T1000 (cell line): Measurements from ENCODE around the gene INHA.

Experiments
- DNase-seq: peaks from one replicate; lab custom pipeline; 2025; ENCODE audit warnings: mixed read lengths; lab: John Stamatoyannopoulos, UW

The INHA gene

DNA sequence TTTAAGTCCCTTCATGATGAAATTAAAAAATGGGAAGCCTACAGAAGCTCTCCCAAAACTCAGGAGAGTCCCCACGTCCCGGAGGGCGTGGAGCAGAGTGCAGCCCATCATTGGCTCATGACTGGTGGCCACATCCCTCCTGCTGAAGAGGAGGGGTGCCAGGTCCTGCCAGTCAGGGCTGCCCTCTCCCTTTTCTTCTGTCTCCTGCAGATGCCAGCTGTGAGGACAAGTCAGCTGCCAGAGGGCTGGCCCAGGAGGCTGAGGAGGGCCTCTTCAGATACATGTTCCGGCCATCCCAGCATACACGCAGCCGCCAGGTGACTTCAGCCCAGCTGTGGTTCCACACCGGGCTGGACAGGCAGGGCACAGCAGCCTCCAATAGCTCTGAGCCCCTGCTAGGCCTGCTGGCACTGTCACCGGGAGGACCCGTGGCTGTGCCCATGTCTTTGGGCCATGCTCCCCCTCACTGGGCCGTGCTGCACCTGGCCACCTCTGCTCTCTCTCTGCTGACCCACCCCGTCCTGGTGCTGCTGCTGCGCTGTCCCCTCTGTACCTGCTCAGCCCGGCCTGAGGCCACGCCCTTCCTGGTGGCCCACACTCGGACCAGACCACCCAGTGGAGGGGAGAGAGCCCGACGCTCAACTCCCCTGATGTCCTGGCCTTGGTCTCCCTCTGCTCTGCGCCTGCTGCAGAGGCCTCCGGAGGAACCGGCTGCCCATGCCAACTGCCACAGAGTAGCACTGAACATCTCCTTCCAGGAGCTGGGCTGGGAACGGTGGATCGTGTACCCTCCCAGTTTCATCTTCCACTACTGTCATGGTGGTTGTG, 2.6 kb downstream of the INHA start:
- DNase-seq = no peak

DNA sequence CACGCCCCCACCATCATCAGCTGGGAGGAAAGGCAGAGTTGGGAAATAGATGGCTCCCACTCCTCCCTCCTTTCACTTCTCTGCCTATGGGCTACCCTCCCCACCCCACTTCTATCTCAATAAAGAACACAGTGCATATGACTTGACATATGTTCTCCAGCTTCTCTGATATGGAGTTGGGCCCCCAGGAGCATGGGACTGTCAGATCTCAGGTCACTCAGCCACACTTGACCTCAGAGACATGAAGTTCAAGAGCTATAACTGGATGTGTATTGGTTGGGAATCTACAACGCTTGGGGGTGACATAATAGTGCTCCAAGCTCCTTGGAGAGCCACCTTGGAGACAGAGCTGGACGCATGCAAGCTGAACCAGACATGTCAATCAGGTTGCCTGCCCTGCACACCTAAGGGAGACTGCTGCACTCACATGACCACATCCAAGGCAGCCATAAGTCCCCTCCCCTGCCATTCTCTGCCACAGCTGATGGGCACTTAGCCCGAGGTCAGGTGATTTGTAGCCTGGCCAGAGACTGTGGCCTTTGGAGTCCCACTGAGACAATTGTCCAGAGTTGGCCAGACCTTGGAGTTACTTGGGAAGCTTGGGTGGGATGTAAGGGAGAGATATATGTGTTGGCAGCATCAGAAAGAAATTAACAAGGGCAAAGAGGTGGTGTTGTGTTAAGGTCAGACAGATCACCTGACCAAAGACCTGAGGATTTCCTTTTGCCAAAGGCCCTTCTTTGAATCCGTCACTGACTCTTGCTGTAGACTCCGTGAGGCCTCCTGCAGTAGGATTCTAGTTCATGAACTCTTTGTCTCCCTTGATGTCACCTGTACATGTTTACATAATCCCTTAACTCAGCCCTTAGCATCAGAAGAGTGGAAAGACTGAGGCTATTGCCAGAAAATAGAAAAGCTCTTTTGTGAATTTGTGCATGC, 3.7 kb downstream of the INHA start:
- no peak for DNase-seq

DNA sequence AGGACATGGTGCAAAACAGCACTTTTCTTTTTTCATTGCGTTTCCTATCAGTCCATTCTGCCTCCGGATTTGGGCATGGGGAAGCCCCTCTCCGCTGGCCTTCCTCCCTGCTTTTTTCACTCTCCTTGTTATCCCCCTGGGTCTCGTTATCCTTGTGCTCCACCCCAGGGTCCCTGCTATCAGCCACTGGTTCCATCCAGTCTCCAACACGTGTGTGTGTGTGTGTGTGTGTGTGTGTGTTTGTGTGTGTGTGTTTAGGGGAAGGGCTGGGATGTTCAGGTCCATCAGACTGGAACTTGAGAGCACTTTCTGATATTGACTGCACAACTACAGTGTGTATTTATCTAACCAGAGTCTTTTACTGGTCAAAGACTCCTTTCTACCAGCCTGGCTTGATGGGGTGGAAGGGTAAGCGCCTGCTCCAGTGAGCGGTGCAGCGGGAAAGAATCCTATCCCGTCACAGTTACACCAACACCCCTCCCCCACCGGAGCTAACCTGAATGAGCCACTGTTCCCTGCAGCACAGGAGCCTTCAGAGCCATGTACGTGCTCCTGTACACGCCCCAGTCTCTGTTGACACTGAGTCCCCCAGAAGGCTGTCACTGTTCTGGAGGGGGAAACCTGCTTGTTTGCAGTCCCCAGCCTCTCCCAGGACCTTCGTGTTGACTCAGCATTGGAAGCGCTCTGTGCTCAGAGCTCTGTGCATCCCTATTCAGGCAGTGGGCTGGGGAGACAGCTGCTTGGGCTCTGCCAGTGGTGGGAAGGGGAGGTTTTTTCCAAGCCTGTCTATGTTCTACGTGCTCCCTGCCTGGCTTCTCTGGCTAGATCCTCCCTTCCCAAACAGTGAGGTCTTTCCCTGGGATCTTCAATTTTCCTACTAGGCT, 4.6 kb downstream of the INHA start:
- DNase-seq = no peak

DNA sequence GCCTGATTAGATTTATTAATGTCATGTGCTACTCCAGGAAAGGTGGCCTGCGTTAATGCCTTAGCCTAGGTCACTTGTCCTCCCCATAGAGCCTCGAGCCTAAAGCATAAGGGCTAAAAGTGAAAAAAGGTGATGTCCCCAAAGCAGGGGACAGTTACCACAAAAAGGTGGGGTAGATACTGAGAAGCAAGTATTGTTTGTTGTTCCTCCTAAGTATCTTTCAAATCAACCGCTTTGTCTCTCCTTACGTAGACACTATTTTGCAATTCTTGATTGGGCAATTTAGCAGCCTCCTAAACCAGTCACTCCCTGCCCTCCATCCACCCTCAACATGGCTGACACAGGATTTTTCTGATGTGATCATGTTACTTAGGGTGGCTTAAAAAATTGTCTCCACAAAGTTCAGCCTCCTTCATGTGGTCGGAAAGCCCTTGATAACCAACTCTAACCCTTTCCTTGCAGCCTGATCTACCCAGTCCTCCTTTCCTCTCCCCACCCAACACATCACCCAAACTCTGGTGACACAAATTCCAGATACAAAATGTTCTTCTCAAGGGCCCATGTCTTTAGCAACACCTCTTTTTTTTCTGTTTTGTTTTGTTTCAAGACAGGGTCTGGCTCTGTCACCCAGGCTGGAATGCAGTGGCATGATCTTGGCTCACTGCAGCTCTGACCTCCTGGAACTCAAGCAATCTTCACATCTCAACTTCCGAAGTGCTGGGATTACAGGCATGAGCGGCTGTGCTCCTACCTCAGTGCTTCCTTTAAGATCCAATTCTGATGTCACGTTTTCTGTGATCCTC, 6.9 kb downstream of the INHA start:
- DNase-seq = no peak

DNA sequence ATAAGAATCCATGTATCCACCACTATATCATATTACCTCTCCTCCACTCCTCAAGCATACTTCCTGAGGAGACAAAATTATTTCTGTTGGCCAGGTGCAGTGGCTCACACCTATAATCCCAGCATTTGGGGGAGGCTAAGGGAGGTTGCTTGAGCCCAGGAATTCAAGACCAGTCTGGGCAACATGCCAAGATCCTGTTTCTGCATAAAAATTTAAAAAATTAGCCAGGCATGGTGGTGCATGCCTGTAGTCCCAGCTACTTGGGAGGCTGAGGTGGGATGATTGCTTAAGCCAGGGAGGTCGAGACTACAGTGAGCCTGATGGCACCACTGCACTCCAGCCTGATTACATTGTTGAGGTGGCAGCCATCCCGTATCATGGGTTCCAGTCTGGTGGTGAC, 9.2 kb downstream of the INHA start:
- DNase-seq = no peak

DNA sequence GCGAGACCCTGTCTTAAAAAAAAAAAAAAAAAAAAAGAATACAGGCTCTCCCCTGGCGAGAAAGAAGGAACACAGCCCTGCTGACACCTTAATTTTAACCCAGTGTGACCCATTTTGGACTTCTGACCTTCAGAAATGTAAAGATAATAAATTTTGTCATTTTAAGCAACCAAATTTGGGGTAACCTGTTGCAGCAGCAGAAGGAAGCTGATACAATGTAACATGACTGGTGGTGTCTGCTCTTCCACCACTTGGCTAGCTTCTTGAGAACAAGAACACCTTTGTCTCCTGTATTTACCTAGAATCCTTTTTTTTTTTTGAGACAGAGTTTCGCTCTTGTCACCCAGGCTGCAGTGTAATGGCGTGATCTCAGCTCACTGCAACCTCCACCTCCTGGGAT, 19.0 kb downstream of the INHA start:
- DNase-seq = no peak

DNA sequence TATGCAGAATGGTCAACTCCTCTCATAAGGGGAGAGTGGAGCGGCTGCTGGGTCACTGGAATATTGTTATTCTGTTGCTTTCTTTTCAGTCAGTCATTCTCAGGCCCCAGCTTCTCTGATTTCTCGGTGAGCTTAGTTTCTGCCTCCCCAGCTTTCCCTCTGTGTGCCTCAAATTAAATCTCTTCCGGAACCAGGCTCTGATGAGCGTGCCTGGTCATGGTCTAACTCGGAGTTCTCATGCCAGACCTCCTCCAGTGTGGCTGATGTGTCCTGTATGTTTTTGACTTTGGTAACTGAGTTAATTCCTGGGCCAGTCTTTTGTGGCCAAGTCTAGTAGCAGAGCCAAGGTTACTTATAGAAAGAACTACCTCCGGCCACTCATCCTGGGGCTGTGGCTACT, 20.6 kb downstream of the INHA start:
- DNase-seq = no peak

DNA sequence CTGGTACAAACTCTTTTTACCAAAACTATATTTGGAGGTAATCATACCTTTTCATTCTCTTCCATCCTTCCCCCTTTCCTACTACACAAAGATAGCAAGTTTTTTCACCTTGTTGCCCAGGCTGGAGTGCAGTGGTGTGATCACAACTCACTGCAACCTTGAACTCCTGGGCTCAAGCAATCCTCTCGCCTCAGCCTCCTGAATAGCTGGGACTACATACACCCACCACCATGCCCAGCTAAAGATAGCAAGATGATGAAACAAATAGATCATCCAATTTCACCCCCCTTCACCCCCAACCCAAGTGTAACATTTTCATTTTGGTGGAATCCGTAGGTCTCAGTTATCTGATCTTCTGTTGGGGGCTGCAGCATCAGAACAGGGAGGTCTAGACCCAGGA, 21.0 kb downstream of the INHA start:
- no peak for DNase-seq

DNA sequence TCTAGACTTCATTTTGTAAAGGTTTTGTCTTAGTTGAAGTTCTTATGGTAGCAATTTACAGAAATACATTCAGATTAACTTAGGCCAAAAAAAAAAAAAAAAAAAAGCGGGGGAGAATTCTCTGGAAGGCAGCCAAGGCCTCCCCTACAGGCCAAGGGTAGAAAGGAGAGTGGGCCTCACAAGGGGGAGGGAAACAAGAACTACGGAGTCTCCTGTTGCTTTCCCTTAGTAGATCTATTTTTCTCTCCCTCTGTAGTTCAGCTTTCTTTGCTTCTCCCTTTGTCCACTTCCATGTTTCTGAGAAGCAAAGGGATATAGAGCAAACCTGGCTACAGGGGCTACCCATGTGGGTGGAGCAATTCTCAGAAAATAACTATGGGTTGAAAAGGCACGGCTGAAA, 23.1 kb downstream of the INHA start:
- DNase-seq = no peak

DNA sequence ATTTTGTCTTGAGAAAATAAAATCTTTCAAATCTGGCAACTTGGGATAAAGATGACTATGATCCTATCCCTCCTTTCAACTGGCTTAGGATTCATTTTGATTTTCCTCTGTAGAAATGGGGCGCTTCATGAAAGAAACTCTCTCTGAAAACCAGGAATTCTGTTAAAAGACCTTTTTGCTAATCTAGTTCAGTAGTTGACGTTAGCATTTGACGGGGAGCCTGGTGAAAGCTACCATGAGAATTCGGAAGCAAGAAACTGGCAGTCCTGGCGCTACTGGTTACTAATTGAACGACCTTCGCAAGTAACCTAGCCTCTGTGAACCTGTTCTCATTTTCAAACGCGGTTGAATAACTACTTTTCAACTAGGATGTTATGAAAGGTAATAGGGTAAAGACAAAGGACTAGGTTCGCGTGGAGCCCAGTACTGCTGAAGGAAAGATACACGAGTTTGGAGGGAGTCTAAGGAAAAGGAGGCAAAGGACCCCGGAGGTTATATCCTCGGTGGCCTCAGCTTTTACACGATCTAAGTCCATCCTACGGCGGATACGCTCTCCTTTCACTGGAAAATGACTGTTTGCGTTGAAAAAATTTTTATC, 24.9 kb downstream of the INHA start:
- no peak for DNase-seq

DNA sequence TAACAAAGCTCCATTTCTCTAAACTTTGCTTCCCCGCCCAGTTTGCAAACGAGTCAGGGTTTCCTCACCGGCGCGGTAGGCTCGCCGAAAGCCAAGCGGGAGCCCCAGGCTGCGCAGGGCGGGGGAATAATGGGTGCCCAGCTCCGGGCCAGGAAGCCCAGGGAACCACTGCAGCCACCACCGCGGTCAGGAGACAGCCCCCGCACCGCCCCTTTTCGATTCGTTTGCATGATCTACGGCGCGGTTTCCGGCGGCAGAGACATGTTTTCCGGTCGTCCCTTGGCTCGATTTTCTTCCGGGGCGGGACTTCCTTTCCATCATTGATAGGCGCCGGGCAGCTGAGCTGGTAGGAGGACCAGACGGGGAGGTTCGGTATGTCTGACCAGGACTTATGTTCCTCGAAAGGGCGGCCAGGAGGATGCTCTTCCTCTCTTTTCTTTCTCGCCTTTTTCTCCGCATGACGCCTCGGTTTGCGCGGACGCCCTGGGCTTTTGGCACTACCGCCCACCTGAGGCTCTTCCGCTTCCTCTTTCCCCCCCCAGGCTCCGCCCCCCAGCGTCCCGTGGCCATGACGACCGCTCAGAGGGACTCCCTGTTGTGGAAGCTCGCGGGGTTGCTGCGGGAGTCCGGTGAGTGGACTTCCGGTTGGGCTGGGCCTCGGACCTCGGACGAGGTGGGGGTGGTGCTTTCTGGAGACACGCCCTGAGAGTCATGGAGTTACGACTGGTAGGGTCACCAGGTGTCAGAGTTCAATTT, 25.6 kb downstream of the INHA start, which contains the start of gene STK11IP:
Gene STK11IP, plus strand, starts transcription at position 306 of the 756 bp plus-strand sequence. Its CDS starts 263 bp downstream, at position 569.
- peak; percentile 91 for DNase-seq

DNA sequence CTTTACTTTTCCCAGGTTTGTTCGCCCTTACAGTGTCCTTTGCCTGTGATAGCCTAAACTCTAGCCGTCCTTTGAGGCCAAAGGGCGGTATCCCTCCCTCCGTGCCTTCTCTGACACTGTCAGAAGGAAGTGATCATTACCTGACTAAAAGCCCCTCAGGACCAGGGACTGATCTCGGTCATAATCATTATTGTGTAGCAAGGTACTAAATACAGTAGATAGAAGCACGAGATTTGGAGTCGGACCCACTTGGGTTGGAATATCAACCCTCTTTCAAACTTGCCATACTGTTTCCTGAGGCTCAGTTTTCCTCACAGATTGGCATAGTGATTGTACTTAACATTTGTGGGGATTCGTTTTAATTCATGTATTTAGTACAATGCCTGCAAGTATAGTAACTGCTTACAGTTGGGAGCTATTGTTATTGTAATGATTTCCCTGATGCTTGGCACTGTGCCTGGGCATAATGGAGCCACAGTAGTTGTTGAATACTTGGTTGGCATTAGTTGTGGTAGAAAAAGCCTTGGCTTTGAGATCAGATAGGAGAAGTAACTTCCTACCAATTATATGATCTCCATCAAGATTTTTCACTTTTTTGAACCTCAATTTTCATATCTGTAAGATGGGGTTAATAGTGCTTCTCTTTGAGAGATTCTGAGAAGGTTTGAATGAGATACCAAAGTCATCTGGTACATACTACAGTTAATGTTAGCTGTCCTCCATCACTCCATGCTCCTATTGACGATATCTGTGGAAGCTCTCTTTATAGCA, 26.4 kb downstream of the INHA start:
- DNase-seq = no peak

DNA sequence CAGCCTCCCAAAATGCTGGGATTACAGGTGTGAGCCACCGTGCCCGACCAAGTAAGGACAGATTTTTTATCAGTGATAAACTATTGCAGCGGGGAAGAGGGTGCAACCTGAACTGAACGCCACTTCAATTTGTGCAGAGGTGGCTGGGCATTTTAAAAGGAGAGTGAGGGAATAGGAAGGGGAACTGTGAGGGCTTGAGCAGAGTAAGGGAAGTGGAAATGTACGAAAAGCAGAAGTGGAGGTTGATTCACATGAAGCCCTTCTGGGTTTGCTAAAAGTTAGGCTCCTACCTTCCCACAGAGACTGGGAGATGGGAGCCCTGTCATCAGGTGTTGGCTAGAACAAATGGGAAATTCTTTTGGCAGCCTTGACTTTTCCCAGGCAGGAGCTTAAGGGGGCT, 31.7 kb downstream of the INHA start:
- no peak for DNase-seq

DNA sequence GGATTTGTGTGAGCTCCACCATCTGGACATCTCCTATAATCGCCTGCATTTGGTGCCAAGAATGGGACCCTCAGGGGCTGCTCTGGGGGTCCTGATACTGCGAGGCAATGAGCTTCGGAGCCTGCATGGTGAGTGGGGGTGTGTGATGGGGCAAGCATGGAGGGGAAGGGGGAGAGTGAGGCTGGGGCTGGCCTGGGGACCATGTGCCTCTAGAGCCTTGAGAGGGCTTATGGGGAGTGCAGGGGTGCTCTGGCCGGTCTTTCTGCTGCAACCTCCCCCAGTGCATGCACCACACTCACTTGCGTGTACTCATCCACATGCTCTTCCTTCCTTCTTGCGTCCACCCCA, 33.5 kb downstream of the INHA start:
- no peak for DNase-seq

DNA sequence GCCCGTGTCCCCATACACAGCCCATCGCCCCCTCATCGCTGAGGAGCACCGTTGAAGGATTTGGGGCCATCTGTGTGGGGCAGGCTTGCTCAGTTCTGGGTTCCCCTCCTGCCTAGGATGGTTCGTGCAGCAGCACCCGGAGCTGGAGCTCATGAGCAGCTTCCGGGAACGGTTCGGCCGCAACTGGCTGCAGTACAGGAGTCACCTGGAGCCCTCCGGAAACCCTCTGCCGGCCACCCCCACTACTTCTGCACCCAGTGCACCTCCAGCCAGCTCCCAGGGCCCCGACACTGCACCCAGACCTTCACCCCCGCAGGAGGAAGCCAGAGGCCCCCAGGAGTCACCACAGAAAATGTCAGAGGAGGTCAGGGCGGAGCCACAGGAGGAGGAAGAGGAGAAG, 35.8 kb downstream of the INHA start:
- no peak for DNase-seq

DNA sequence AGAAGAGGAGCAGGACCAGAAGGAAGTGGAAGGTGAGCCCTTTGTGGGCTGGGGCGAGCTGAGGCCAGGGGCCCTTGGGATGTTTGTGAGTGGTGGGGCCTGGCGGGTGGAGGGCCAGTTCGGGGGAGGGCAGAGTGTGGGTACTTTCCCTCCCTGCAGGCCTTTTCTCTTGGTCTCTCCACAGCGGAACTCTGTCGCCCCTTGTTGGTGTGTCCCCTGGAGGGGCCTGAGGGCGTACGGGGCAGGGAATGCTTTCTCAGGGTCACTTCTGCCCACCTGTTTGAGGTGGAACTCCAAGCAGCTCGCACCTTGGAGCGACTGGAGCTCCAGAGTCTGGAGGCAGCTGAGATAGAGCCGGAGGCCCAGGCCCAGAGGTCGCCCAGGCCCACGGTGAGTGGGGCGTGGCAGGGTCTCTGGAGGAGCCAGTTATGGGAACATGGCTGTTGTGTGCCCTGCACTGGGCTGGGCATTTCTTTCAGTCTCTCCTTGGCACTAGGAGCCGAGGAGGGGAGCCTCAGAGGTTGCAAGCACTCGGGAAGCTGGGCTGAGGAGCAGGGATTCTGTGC, 36.4 kb downstream of the INHA start:
- no peak for DNase-seq

DNA sequence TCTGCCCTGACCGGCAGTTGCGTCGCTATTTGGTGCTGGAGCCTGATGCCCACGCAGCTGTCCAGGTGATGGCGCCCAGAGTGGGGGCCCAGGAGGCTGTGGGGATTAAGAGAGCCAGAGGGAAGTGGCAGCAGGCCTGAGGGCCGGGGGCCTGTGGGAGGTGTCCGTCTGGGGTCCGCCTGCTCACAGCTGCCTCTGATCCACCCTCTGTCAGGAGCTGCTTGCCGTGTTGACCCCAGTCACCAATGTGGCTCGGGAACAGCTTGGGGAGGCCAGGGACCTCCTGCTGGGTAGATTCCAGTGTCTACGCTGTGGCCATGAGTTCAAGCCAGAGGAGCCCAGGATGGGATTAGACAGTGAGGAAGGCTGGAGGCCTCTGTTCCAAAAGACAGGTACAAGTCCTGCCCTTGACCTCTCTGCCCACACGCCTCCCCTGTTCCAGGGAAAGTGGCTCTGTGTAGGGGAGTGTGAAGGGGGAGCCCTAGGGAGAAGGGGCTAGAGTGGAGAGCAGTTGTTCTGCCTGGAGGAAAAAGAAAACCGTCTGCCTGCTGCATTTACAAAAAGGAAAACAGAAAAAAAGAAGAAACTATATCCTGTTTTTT, 37.1 kb downstream of the INHA start:
- no peak for DNase-seq

DNA sequence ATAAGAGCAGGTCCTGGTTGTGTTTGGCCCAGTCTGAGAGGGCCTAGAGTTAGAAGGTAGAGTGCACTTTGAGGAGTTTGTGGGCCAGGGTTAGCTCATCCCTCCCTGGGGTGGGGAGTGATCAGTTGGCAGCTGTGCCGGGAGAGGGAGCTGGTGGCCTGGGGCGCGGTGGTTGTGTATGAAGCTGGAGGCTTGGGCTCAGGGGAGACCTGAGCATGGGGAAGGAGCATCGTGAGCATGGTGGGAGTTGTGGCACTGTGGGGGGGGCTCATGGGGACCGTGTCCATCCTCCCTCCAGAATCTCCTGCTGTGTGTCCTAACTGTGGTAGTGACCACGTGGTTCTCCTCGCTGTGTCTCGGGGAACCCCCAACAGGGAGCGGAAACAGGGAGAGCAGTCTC, 39.2 kb downstream of the INHA start:
- no peak for DNase-seq
